Spleen (tissue), 11 donors: ENCODE data around the gene NUCB2. TPM values are rescaled to one million over a fixed set of nuclear protein-coding genes. Genes with fewer than 3 reads are reported as not detected.
A peak's percentile ranks its signal among the peaks of the same experiment; 100 is the strongest.
"Not testable (repeated sequence)": the region's sequence is repeated elsewhere in the genome, so short reads cannot be mapped to it uniquely, and the experiment has no call there.

Experiments used
- DNase-seq: peaks from one replicate; pipeline ENCODE4 v3.0.0-alpha.2; 2020
- H3K27ac ChIP-seq, 8 donors: fragments of 200-600 bp; sonication (generic) in 7 of 8; 1 replicate in 4 of 8; 2 replicates in 4 of 8; pipeline versions ENCODE4 v1.5.0 to v1.8.0; 2016 to 2021; ENCODE audit warnings: inconsistent platforms in 4 of 8, mild to moderate bottlenecking in 4 of 8, moderate library complexity in 1 of 8
- H3K27me3 ChIP-seq, 7 donors: fragments of 200-600 bp; sonication (generic) in 6 of 7; replicated peaks in 1 of 7; 1 replicate in 4 of 7; 2 replicates in 3 of 7; pipeline versions ENCODE4 v1.5.0 to v1.8.0; 2016 to 2021; ENCODE audit warnings: inconsistent platforms in 3 of 7, mild to moderate bottlenecking in 1 of 7
- H3K36me3 ChIP-seq, 6 donors: fragments of 200-600 bp; sonication (generic) in 5 of 6; 1 replicate in 4 of 6; 2 replicates in 2 of 6; pipeline versions ENCODE4 v1.5.0 to v1.8.0; 2016 to 2021; ENCODE audit warnings: inconsistent platforms in 2 of 6
- H3K4me1 ChIP-seq, 6 donors: fragments of 200-600 bp; sonication (generic) in 5 of 6; 1 replicate in 3 of 6; 2 replicates in 3 of 6; pipeline versions ENCODE4 v1.5.0 to v1.8.0; 2016 to 2021; ENCODE audit warnings: inconsistent platforms in 3 of 6
- H3K4me3 ChIP-seq, 8 donors: fragments of 200-600 bp; sonication (generic) in 7 of 8; 1 replicate in 4 of 8; 2 replicates in 4 of 8; pipeline versions ENCODE4 v1.5.0 to v1.8.0; 2016 to 2021; ENCODE audit warnings: inconsistent platforms in 4 of 8, mild to moderate bottlenecking in 4 of 8, moderate library complexity in 2 of 8
- H3K9me3 ChIP-seq, 8 donors: fragments of 200-600 bp; sonication (generic) in 7 of 8; 1 replicate in 4 of 8; 2 replicates in 4 of 8; pipeline versions ENCODE4 v1.5.0 to v1.8.0; 2016 to 2021; ENCODE audit warnings: inconsistent platforms in 4 of 8
- POLR2A ChIP-seq, 3 donors: fragments of 450-650 bp; IDR thresholded peaks; one replicate each; pipeline ENCODE4 v1.5.1; 2017; ENCODE audit warnings: antibody characterized with exemption in 3 of 3, mild to moderate bottlenecking in 1 of 3
- POLR2AphosphoS5 ChIP-seq, 3 donors: sonication (generic); formaldehyde crosslinking; IDR thresholded peaks; one replicate each; pipeline ENCODE4 v1.5.1; 2017; ENCODE audit warnings: antibody characterized with exemption in 3 of 3
- WGBS, 5 donors: extraction: QIAGEN DNeasy Blood & Tissue Kit in 3 of 5; methylation state at CpG; one replicate each; pipeline versions ENCODE4 v1.1.5 to v1.1.7; 2013 to 2018; 5-methylcytosine and 5-hydroxymethylcytosine counted together
- intact Hi-C: fragments of 100-400 bp; cut with DNase I; formaldehyde crosslinking; loops from one replicate; pipeline ENCODE4 v1.15.0; 2023; ENCODE audit warnings: low total_unique reads
- polyA plus RNA-seq, 3 donors: library from polyadenylated mRNA; stranded (reverse); fragments of 200-250 nt; gene quantifications; one replicate each; pipeline ENCODE4 v1.2.1, GENCODE V29; 2013
- total RNA-seq, 7 donors: library from RNA; depleted of rRNA in 3 of 7; stranded (reverse); fragments of >200 nt in 3 of 7; fragmentation: NEBNext Ultra II Directional in 4 of 7; extraction: Animal tissue kit (Norgen Biotek cat#: 25700) in 4 of 7; gene quantifications; one replicate each; pipeline versions ENCODE4 v1.1.0 to v1.2.1, GENCODE V29; 2016 to 2021
- TF ChIP-seq, protein P1 (sequence below), 11 experiments: fragments of 200-600 bp in 7 of 11; fragments of 450-650 bp in 4 of 11; sonication (generic) in 4 of 11; IDR thresholded peaks in 8 of 11; conservative IDR thresholded peaks in 3 of 11; 1 replicate in 7 of 11; 2 replicates in 4 of 11; pipeline versions ENCODE4 v1.4.0 to v1.8.0; 2016 to 2021; ENCODE audit warnings: antibody characterized with exemption in 11 of 11, inconsistent platforms in 4 of 11, mild to moderate bottlenecking in 1 of 11
- donor health status: healthy with polysubstance abuse.
- donor health status: DM: no; HTN: no; CAD: no; lungs with moderate emphysema.
- donor health status: DM: no; HTN: no; CAD: no.
- donor health status: Bipolar disorder and iron deficiency.
- donor health status: healthy.
- donor health status: DM: no; HTN: no; CAD: no.
- donor health status: DM: yes; HTN: yes; CAD: no.

Gene NUCB2
- total and polyA plus RNA-seq, 10 donors: 15.6 to 60.2 (median 46.2) TPM

DNA sequence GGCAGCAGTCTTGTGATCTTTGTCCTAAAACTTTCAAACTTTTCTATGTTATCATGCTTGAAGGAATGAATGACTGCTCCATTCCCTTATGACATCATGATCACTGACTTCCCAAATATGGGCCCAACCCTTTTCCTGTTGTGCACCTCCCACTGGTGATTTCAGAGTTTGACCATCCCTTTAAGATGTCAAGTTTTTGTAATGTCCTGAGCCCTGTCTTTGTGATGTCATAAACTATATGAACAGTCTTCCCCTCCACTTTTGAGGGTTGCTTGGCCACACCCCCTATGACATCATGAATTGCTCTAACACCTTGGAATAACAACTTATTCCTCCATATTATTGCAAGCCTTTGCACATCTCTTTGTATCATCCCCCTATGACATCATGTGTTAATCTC lies 16.5 kb upstream of the NUCB2 start:
- Histone ChIP-seq H3K27me3 (no peaks in the 10 kb centered on the region), H3K4me1 (no peaks in the 10 kb centered on the region), H3K4me3 (no peak overlapping the region), H3K27ac (no peak overlapping the region), H3K36me3 (no peaks in the 10 kb centered on the region), H3K9me3 (no peaks in the 10 kb centered on the region)
- intact Hi-C loops: no loop called here
- DNase-seq: no peak
- TF ChIP-seq POLR2A (IDR thresholded peaks at IDR 0.05) (no peak), POLR2AphosphoS5 (IDR thresholded peaks at IDR 0.05) (no peak)
- TF ChIP-seq, protein P1, sequence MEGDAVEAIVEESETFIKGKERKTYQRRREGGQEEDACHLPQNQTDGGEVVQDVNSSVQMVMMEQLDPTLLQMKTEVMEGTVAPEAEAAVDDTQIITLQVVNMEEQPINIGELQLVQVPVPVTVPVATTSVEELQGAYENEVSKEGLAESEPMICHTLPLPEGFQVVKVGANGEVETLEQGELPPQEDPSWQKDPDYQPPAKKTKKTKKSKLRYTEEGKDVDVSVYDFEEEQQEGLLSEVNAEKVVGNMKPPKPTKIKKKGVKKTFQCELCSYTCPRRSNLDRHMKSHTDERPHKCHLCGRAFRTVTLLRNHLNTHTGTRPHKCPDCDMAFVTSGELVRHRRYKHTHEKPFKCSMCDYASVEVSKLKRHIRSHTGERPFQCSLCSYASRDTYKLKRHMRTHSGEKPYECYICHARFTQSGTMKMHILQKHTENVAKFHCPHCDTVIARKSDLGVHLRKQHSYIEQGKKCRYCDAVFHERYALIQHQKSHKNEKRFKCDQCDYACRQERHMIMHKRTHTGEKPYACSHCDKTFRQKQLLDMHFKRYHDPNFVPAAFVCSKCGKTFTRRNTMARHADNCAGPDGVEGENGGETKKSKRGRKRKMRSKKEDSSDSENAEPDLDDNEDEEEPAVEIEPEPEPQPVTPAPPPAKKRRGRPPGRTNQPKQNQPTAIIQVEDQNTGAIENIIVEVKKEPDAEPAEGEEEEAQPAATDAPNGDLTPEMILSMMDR (IDR thresholded peaks at IDR 0.05 in 8 of 11, conservative IDR thresholded peaks at IDR 0.05 in 3 of 11): no peak

DNA sequence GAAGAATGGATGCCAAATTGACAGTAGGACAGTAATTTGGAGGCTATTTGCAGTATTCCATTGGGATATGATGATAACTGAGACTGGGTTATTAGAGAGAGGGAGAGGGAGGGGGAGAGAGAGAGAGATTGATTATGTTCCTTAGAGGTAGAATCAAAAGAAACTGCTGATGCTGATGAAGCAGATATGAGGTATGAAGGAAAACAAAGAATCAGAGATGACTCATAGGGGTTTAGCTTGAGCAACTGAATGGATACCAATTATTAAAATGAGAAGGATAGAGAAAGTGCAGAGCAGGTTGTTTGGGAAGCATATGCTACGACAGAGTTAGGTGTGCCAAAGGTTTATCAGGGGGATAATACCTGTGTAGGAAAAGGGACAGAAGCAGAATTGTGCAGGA lies 12.8 kb upstream of the NUCB2 start:
- no peaks in the 10 kb centered on the region for H3K27me3 ChIP-seq
- 80 to 93% (median 82%) methylated on average over 1 of the region's 1 CpG for WGBS, 5 donors
- H3K36me3 ChIP-seq: no peaks in the 10 kb centered on the region

DNA sequence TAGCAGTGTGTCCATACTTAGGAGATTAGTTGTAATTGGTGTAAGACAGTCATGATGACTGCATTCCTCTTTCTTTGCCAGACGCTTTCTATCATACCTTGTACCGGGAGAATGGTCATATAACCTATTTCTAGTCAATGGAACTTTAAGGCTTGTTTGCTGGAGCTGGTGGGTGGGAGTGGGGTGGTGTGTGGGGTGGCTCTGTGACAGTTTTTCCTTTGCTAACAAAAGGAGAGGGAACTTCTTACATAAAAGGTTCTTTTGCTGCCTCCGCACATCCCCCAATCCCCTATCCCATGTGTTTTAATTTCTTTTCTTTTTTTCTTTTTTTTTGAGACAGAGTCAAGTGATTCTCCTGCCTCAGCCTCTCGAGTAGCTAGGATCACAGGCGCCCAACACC lies 9.8 kb upstream of the NUCB2 start:
- Histone ChIP-seq H3K27ac (no peak overlapping the region), H3K27me3 (no peaks in the 10 kb centered on the region), H3K9me3 (no peaks in the 10 kb centered on the region), H3K4me1 (peaks cover 0 to 9% (median 0%) of the 10 kb centered on the region in 6 donors), H3K4me3 (no peak overlapping the region), H3K36me3 (no peaks in the 10 kb centered on the region)
- DNase-seq: no peak
- TF ChIP-seq POLR2A (IDR thresholded peaks at IDR 0.05) (no peak), POLR2AphosphoS5 (IDR thresholded peaks at IDR 0.05) (no peak)
- TF ChIP-seq, protein P1 (IDR thresholded peaks at IDR 0.05 in 8 of 11, conservative IDR thresholded peaks at IDR 0.05 in 3 of 11): no peak
- 88 to 95% (median 91%) methylated on average over 5 of the region's 5 CpGs for WGBS, 5 donors
- intact Hi-C loops: no loop called here

More for the DNA sequence above, 12.8 kb upstream of the NUCB2 start:
- Histone ChIP-seq H3K4me1 (peaks cover 0 to 5% (median 0%) of the 10 kb centered on the region in 6 donors), H3K27ac (no peak overlapping the region), H3K4me3 (no peak overlapping the region), H3K9me3 (no peaks in the 10 kb centered on the region)
- TF ChIP-seq, protein P1 (IDR thresholded peaks at IDR 0.05 in 8 of 11, conservative IDR thresholded peaks at IDR 0.05 in 3 of 11): no peak
- no peak for TF ChIP-seq POLR2AphosphoS5 (IDR thresholded peaks at IDR 0.05)
- intact Hi-C loops: no loop called here
- DNase-seq: no peak

DNA sequence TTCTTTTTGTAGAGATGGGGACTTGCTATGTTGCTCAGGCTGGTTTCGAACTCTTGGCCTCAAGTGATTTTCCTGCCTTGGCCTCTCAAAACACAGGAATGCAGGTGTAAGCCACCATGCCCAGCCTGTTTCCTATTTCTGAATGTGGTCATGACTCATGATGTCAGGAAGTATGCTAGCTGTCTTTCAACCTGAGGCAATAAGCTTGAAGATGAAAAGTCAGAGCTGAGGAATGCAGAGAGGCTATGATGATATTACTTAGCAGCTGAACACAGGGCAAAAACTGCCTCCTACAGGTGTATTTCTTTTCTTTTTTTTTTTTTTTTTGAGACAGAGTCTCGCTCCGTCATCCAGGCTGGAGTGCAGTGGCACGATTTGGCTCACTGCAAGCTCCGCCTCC lies 9.0 kb upstream of the NUCB2 start:
- no peak for DNase-seq
- Histone ChIP-seq H3K4me1 (peaks cover 0 to 9% (median 0%) of the 10 kb centered on the region in 6 donors), H3K27me3 (no peaks in the 10 kb centered on the region), H3K36me3 (no peaks in the 10 kb centered on the region), H3K9me3 (no peaks in the 10 kb centered on the region), H3K27ac (no peak overlapping the region), H3K4me3 (no peak overlapping the region)
- TF ChIP-seq POLR2AphosphoS5 (IDR thresholded peaks at IDR 0.05) (no peak), POLR2A (IDR thresholded peaks at IDR 0.05) (no peak)
- TF ChIP-seq, protein P1 (IDR thresholded peaks at IDR 0.05 in 8 of 11, conservative IDR thresholded peaks at IDR 0.05 in 3 of 11): no peak
- intact Hi-C loops: no loop called here
- 85 to 94% (median 89%) methylated on average over 5 of the region's 5 CpGs for WGBS, 5 donors

DNA sequence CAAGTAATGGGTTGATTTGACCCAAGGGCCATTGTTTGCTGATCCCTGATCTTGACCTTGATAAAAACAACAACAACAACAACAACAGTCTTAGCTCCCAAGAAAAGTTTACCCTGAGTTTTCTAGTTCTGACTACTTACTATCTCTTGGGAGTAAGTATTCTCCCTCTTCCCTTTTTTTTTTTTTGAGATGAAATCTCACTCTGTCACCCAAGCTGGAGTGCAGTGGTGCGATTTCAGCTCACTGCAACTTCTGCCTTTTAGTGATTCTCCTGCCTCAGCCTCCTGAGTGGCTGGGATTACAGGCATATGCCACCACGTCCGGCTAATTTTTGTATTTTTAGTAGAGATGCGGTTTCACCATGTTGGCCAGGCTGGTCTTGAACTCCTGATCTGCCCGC lies 8.0 kb upstream of the NUCB2 start:
- H3K36me3 ChIP-seq, H3K4me1 ChIP-seq, H3K9me3 ChIP-seq, intact Hi-C loops, DNase-seq, H3K27me3 ChIP-seq: not testable (repeated sequence)
- peak overlapping the region in 2 of 8 donors; percentile 26 to 54 for H3K27ac ChIP-seq
- 61 to 81% (median 74%) methylated on average over 5 of the region's 5 CpGs for WGBS, 5 donors
- peak overlapping the region in 1 of 8 donors; percentile 24 for H3K4me3 ChIP-seq
